Kidney epithelial cell (primary cell): Measurements from ENCODE around the gene LRRC53. TPM values are rescaled to one million over a fixed set of nuclear protein-coding genes. Genes with fewer than 3 reads are reported as not detected.

Experiments
- DNase-seq: peaks from one replicate; pipeline ENCODE4 v3.0.0-alpha.2; 2010; ENCODE audit warnings: low read depth
- H3K27me3 ChIP-seq: 2 replicates; pipeline ENCODE4 v1.6.0; 2011; ENCODE audit warnings: low read length; ENCODE audit not compliant: control insufficient read depth, insufficient read depth
- H3K36me3 ChIP-seq: 2 replicates; pipeline ENCODE4 v1.5.1; 2011; ENCODE audit warnings: low read length; ENCODE audit not compliant: control insufficient read depth, insufficient read depth
- H3K4me3 ChIP-seq: 2 replicates; pipeline ENCODE4 v1.5.1; 2011; ENCODE audit warnings: low read depth, mild to moderate bottlenecking, control low read depth, low read length
- total RNA-seq: library from RNA; depleted of rRNA; stranded (reverse); fragments of >200 nt; gene quantifications from 2 replicates; pipeline ENCODE4 v1.2.3, GENCODE V29; 2015
- TF ChIP-seq, protein P1 (sequence below): IDR thresholded peaks from 2 replicates; pipeline ENCODE4 v1.5.1; 2011; ENCODE audit warnings: mild to moderate bottlenecking, moderate library complexity, low read length, control low read depth, inconsistent platforms; ENCODE audit not compliant: insufficient read depth, poor library complexity, severe bottlenecking

The LRRC53 gene
- total RNA-seq, 1 donor from 2014 or later = not detected

DNA sequence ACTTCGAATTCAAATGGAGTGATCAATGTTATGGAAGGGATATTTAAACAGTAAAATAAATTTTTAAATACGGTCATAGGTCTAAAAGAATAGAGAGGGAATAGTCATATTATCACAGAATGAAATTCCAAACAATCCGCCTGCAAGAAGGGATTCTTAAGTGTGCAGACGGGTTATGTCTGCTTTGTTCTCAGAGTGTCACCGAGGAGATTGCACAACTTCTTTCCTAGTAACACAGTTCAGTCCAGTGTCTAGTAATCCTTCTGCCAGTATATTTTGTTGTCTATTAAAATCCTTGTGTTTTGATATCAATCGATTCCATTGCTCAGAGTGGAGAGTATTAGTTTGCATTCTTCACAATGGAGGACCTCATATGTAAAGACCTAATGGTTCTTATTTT, 48.4 kb downstream of the LRRC53 start:
- Histone ChIP-seq H3K4me3 (no peak overlapping the region), H3K27me3 (no peaks in the 10 kb centered on the region), H3K36me3 (no peaks in the 10 kb centered on the region)
- TF ChIP-seq, protein P1, sequence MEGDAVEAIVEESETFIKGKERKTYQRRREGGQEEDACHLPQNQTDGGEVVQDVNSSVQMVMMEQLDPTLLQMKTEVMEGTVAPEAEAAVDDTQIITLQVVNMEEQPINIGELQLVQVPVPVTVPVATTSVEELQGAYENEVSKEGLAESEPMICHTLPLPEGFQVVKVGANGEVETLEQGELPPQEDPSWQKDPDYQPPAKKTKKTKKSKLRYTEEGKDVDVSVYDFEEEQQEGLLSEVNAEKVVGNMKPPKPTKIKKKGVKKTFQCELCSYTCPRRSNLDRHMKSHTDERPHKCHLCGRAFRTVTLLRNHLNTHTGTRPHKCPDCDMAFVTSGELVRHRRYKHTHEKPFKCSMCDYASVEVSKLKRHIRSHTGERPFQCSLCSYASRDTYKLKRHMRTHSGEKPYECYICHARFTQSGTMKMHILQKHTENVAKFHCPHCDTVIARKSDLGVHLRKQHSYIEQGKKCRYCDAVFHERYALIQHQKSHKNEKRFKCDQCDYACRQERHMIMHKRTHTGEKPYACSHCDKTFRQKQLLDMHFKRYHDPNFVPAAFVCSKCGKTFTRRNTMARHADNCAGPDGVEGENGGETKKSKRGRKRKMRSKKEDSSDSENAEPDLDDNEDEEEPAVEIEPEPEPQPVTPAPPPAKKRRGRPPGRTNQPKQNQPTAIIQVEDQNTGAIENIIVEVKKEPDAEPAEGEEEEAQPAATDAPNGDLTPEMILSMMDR = no peak
- DNase-seq = no peak

DNA sequence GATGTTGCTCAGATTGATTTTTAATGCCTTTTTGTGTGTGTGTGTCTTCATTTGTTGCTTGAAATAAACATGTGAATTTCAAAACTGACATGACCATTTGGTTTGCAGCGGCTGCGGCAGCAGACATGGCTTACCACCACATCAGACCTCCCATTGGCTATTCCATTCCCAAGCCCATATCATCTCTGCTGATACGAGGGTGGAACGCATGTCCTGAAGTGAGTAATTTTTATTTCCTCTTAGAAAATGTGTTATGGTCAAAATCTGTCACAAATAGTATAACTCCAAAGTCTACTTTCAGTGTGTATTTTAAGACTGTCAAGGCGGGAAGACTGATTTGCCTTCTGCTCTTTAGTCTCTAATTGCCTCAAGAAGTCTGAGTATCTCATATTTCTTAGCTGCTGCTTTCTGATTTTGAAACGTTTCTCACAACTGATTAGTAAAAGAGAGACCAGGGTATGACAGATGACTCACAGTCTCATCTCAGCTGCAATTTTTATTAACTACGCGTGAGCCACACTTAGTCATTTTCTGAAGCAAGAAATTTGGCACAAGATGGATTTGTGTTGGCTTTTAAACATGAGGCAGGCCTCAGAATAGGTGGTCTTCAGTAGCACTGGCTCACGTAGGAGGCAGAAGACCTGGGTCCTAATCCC, 49.0 kb downstream of the LRRC53 start:
- TF ChIP-seq, protein P1 = no peak
- DNase-seq = no peak
- Histone ChIP-seq H3K27me3 (no peaks in the 10 kb centered on the region), H3K36me3 (no peaks in the 10 kb centered on the region), H3K4me3 (no peak overlapping the region)

DNA sequence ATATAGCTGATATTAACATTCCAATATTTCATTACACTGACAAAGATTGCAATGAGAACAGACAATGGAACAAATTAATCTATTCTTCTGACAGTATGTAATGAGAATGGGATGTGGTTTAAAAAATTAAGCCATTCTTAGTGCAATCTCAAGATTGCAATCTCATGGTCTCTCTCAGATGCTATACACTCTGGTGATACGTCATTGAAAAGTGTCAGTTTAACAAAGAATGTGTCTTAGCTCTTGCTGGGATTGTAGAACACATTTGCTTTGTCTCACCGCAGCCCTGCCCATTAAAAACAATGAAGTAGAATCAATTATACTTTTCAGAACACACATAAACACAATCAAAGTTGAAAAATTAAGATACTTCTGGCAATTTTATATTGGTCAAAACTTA, 55.2 kb downstream of the LRRC53 start:
- DNase-seq = no peak
- Histone ChIP-seq H3K4me3 (no peak overlapping the region), H3K27me3 (no peaks in the 10 kb centered on the region), H3K36me3 (no peaks in the 10 kb centered on the region)
- TF ChIP-seq, protein P1 = no peak

DNA sequence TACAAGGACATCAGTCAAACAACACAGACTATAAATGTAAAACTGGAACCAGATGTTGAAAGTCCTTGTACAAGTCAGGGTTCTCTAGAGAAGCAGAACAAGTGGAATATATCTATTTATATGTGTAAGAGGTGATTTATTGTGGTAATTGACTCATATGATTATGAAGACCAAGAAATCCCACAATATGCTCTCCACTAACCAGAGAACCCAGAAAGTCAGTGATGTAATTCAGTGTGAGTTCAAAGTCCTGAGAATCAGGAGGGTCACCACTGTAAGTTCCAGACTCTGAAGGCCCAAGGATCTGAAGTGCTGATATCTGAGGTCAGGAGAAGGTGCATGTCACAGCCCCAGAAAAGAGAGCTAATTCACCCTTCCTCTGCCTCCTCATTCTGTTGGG, 57.0 kb downstream of the LRRC53 start:
- TF ChIP-seq, protein P1 = no peak

DNA sequence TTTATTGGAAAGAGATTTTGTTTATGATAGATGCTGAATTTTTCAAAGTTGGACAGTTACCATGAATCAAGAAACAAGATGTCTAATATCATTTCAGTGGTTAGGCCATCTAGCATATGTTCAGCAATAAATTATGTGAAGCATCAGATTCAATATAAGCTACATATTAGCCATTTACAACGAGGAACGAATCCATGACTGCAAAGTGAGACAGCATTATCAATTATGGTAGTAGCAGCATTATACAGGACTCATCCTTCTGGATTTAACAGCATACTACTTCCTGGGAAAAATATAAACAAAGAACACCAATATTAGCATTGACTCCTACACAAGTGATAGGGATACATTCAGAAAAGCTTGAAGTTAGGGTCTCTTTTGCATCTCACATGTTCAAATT, 59.1 kb downstream of the LRRC53 start:
- Histone ChIP-seq H3K36me3 (no peaks in the 10 kb centered on the region), H3K4me3 (no peak overlapping the region), H3K27me3 (no peaks in the 10 kb centered on the region)
- TF ChIP-seq, protein P1 = no peak
- no peak for DNase-seq

More for the DNA sequence above, 57.0 kb downstream of the LRRC53 start:
- Histone ChIP-seq H3K36me3 (no peaks in the 10 kb centered on the region), H3K27me3 (no peaks in the 10 kb centered on the region), H3K4me3 (no peak overlapping the region)
- DNase-seq = no peak

DNA sequence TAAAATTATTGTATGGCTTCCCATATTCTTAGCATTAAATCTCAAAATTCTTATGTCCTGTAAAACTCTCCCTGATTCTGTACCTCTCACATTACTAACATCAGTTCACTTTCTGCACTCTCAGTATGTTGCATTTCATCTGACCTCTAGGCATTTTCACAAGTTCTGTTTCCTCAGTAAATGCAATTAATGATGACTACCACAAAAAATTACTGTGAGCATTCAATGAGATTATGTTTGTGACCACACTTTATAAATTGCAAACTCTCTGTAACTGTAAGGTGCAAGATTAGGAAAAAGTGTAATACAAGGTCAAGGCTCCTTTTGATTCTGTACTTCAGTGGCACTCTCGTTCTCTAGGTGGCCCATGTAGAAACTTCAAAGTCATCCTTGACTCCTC, 60.4 kb downstream of the LRRC53 start:
- Histone ChIP-seq H3K36me3 (no peaks in the 10 kb centered on the region), H3K27me3 (no peaks in the 10 kb centered on the region), H3K4me3 (no peak overlapping the region)
- no peak for DNase-seq
- TF ChIP-seq, protein P1 = no peak
